Ishikawa (cell line): ENCODE results near the gene PPRC1.

Experiments
- CEBPB ChIP-seq: IDR thresholded peaks from 2 replicates; pipeline ENCODE4 v1.6.1; 2012
- CREB1 ChIP-seq: IDR thresholded peaks from 2 replicates; pipeline ENCODE4 v1.6.1; 2012; ENCODE audit warnings: low read depth
- EP300 ChIP-seq: IDR thresholded peaks from 2 replicates; pipeline ENCODE4 v1.6.1; 2012; ENCODE audit warnings: borderline replicate concordance
- FOXM1 ChIP-seq: IDR thresholded peaks from 2 replicates; pipeline ENCODE4 v1.6.1; 2012; ENCODE audit warnings: low read depth, borderline replicate concordance
- RAD21 ChIP-seq: IDR thresholded peaks from 2 replicates; pipeline ENCODE4 v1.6.1; 2012; ENCODE audit warnings: low read depth
- TAF1 ChIP-seq: IDR thresholded peaks from 2 replicates; pipeline ENCODE4 v1.6.1; 2012; ENCODE audit warnings: low read depth, mild to moderate bottlenecking
- TCF12 ChIP-seq: IDR thresholded peaks from 2 replicates; pipeline ENCODE4 v1.6.1; 2012; ENCODE audit warnings: low read depth
- TEAD4 ChIP-seq: IDR thresholded peaks from 2 replicates; pipeline ENCODE4 v1.6.1; 2012
- YY1 ChIP-seq: IDR thresholded peaks from 2 replicates; pipeline ENCODE4 v1.6.1; 2012; ENCODE audit warnings: low read depth
- ZBTB7A ChIP-seq: IDR thresholded peaks from 2 replicates; pipeline ENCODE4 v1.6.1; 2012; ENCODE audit warnings: low read depth
- TF ChIP-seq, protein P1 (sequence below): IDR thresholded peaks from 2 replicates; pipeline ENCODE4 v1.6.1; 2012
- TF ChIP-seq, protein P2 (sequence below): IDR thresholded peaks from 2 replicates; pipeline ENCODE4 v1.6.1; 2012; ENCODE audit warnings: low read depth, mild to moderate bottlenecking
- TF ChIP-seq, protein P3 (sequence below): IDR thresholded peaks from 2 replicates; pipeline ENCODE4 v1.6.1; 2012

DNA sequence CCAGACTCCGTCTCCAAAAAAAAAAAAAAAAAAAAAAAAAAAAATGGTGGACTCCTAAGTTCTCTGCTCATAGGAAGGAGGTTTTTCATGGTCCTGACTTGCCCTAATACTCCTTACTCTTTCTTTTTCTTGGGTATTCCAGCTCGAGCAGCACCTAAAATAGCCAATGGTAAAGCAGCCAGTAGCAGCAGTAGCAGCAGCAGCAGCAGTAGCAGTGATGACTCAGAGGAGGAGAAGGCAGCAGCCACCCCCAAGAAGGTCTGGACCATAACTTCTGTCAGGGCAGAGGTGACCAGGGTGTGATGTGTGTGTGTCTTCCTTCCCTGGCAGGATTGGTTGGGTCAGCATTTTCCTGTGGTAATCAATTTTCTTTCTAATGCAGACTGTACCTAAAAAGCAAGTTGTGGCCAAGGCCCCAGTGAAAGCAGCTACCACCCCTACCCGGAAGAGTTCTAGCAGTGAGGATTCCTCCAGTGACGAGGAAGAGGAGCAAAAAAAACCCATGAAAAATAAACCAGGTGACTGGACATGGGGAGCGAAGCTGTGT, 26.3 kb downstream of the PPRC1 start:
- TF ChIP-seq, protein P1, sequence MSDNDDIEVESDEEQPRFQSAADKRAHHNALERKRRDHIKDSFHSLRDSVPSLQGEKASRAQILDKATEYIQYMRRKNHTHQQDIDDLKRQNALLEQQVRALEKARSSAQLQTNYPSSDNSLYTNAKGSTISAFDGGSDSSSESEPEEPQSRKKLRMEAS: no peak
- no peak for TF ChIP-seq TAF1
- no peak for TF ChIP-seq RAD21
- TF ChIP-seq, protein P2, sequence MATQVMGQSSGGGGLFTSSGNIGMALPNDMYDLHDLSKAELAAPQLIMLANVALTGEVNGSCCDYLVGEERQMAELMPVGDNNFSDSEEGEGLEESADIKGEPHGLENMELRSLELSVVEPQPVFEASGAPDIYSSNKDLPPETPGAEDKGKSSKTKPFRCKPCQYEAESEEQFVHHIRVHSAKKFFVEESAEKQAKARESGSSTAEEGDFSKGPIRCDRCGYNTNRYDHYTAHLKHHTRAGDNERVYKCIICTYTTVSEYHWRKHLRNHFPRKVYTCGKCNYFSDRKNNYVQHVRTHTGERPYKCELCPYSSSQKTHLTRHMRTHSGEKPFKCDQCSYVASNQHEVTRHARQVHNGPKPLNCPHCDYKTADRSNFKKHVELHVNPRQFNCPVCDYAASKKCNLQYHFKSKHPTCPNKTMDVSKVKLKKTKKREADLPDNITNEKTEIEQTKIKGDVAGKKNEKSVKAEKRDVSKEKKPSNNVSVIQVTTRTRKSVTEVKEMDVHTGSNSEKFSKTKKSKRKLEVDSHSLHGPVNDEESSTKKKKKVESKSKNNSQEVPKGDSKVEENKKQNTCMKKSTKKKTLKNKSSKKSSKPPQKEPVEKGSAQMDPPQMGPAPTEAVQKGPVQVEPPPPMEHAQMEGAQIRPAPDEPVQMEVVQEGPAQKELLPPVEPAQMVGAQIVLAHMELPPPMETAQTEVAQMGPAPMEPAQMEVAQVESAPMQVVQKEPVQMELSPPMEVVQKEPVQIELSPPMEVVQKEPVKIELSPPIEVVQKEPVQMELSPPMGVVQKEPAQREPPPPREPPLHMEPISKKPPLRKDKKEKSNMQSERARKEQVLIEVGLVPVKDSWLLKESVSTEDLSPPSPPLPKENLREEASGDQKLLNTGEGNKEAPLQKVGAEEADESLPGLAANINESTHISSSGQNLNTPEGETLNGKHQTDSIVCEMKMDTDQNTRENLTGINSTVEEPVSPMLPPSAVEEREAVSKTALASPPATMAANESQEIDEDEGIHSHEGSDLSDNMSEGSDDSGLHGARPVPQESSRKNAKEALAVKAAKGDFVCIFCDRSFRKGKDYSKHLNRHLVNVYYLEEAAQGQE: no peak
- no peak for TF ChIP-seq TCF12
- no peak for TF ChIP-seq CEBPB
- TF ChIP-seq FOXM1: no peak
- no peak for TF ChIP-seq YY1
- TF ChIP-seq EP300: no peak
- TF ChIP-seq, protein P3, sequence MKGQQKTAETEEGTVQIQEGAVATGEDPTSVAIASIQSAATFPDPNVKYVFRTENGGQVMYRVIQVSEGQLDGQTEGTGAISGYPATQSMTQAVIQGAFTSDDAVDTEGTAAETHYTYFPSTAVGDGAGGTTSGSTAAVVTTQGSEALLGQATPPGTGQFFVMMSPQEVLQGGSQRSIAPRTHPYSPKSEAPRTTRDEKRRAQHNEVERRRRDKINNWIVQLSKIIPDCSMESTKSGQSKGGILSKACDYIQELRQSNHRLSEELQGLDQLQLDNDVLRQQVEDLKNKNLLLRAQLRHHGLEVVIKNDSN: no peak
- no peak for TF ChIP-seq CREB1
- no peak for TF ChIP-seq TEAD4
- TF ChIP-seq ZBTB7A: no peak
